ENCODE data around the gene OR9A2. TPM values are rescaled to one million over a fixed set of nuclear protein-coding genes. Genes with fewer than 3 reads are reported as not detected.

Gene OR9A2
- total RNA-seq, 1 donor from 2014 or later: not detected

- Histone ChIP-seq H3K36me3 (ENCODE audit: control insufficient read depth, insufficient read depth, low read length) (no peaks in the 10 kb centered on the region), H3K4me3 (ENCODE audit: low read depth, low read length) (no peak overlapping the region), H3K27me3 (ENCODE audit: control insufficient read depth, insufficient read depth, low read length) (no peaks in the 10 kb centered on the region)
- no peak for FAIRE-seq
- DNase-seq (ENCODE audit: low read depth): no peak
- no peak for TF ChIP-seq CTCF (IDR thresholded peaks at IDR 0.05; ENCODE audit: insufficient read depth, low read length, severe bottlenecking)
Observed at GRCh38 chr7:143041346-143041745, 14.4 kb upstream of the OR9A2 start.

- H3K36me3 ChIP-seq (ENCODE audit: control insufficient read depth, insufficient read depth, low read length): no peaks in the 10 kb centered on the region
- no peaks in the 10 kb centered on the region for H3K27me3 ChIP-seq (ENCODE audit: control insufficient read depth, insufficient read depth, low read length)
- no peak for FAIRE-seq
Observed at GRCh38 chr7:143040209-143040715, 13.3 kb upstream of the OR9A2 start.

GRCh38 chr7:143038635-143039034 lies 11.7 kb upstream of the OR9A2 start:
- H3K4me3 ChIP-seq (ENCODE audit: low read depth, low read length): no peak overlapping the region
- no peak for DNase-seq (ENCODE audit: low read depth)
- no peak for FAIRE-seq
- H3K36me3 ChIP-seq (ENCODE audit: control insufficient read depth, insufficient read depth, low read length): no peaks in the 10 kb centered on the region
- TF ChIP-seq CTCF (IDR thresholded peaks at IDR 0.05; ENCODE audit: insufficient read depth, low read length, severe bottlenecking): no peak
- H3K27me3 ChIP-seq (ENCODE audit: control insufficient read depth, insufficient read depth, low read length): no peaks in the 10 kb centered on the region

More at GRCh38 chr7:143040209-143040715, 13.3 kb upstream of the OR9A2 start:
- DNase-seq (ENCODE audit: low read depth): no peak
- H3K4me3 ChIP-seq (ENCODE audit: low read depth, low read length): no peak overlapping the region
- no peak for TF ChIP-seq CTCF (IDR thresholded peaks at IDR 0.05; ENCODE audit: insufficient read depth, low read length, severe bottlenecking)

- Histone ChIP-seq H3K4me3 (ENCODE audit: low read depth, low read length) (no peak overlapping the region), H3K36me3 (ENCODE audit: control insufficient read depth, insufficient read depth, low read length) (no peaks in the 10 kb centered on the region), H3K27me3 (ENCODE audit: control insufficient read depth, insufficient read depth, low read length) (no peaks in the 10 kb centered on the region)
- DNase-seq (ENCODE audit: low read depth): no peak
- no peak for FAIRE-seq
- no peak for TF ChIP-seq CTCF (IDR thresholded peaks at IDR 0.05; ENCODE audit: insufficient read depth, low read length, severe bottlenecking)
Observed at GRCh38 chr7:143027683-143028082, 751 bp upstream of the OR9A2 start.

GRCh38 chr7:143025371-143025770 lies 1.6 kb downstream of the OR9A2 start:
- Histone ChIP-seq H3K36me3 (ENCODE audit: control insufficient read depth, insufficient read depth, low read length) (no peaks in the 10 kb centered on the region), H3K4me3 (ENCODE audit: low read depth, low read length) (no peak overlapping the region), H3K27me3 (ENCODE audit: control insufficient read depth, insufficient read depth, low read length) (no peaks in the 10 kb centered on the region)
- DNase-seq (ENCODE audit: low read depth): no peak
- TF ChIP-seq CTCF (IDR thresholded peaks at IDR 0.05; ENCODE audit: insufficient read depth, low read length, severe bottlenecking): no peak
- no peak for FAIRE-seq

GRCh38 chr7:143023047-143023446 lies 3.9 kb downstream of the OR9A2 start:
- Histone ChIP-seq H3K4me3 (ENCODE audit: low read depth, low read length) (no peak overlapping the region), H3K36me3 (ENCODE audit: control insufficient read depth, insufficient read depth, low read length) (no peaks in the 10 kb centered on the region), H3K27me3 (ENCODE audit: control insufficient read depth, insufficient read depth, low read length) (no peaks in the 10 kb centered on the region)
- no peak for TF ChIP-seq CTCF (IDR thresholded peaks at IDR 0.05; ENCODE audit: insufficient read depth, low read length, severe bottlenecking)
- DNase-seq (ENCODE audit: low read depth): no peak
- FAIRE-seq: peak; percentile 79

Measured in bronchial epithelial cell (primary cell).